GM18873 (cell line): Measurements from ENCODE around the gene RTN4RL1.
"Not testable (repeated sequence)": the region's sequence is repeated elsewhere in the genome, so short reads cannot be mapped to it uniquely, and the experiment has no call there.

Experiments used
- ATAC-seq: cut with Tn5 transposase; IDR thresholded peaks from one replicate; pipeline ENCODE4 v1.9.1; 2021; ENCODE audit warnings: mild to moderate bottlenecking, moderate library complexity, moderate number of reproducible peaks; ENCODE audit not compliant: unreplicated experiment, low FRiP score

RTN4RL1 gene

DNA sequence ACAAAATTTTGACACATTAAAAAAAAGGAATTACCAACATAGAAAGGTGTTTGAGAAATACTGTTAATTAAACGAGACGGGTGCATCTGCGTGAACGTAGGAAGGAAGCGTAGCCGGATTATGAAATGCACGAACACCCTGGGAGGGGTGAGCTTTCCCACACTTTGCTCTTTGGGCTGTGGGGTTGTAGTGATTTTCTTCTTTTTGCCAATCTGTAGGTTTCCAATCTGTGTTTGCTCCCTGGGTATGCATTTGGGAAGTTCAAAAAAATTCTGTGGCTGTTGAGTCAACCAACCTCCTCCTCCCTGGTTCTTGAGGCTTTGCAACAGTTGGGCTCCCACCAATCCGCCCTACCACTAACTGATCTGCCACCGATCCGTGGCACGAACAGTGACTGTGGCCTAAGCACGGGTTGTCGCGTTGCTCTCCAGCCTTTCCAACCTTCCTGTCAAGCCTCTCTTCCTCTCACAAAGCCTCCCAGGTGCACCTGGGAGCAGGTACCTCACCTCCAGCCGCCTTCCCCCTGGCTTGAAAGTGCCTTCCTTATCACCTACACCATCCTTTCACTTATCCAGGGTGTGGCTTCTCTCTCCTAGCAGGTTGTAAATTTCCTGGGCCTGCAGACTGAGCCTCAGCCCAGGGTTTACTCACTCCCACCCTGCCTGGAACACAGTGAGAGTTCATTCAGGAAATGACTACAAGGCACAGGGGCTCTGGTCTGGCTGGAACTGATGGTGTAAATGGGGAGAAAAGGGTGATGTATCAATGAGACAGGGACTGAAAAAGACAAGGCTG, 16.6 kb downstream of the RTN4RL1 start:
- ATAC-seq, result no peak

DNA sequence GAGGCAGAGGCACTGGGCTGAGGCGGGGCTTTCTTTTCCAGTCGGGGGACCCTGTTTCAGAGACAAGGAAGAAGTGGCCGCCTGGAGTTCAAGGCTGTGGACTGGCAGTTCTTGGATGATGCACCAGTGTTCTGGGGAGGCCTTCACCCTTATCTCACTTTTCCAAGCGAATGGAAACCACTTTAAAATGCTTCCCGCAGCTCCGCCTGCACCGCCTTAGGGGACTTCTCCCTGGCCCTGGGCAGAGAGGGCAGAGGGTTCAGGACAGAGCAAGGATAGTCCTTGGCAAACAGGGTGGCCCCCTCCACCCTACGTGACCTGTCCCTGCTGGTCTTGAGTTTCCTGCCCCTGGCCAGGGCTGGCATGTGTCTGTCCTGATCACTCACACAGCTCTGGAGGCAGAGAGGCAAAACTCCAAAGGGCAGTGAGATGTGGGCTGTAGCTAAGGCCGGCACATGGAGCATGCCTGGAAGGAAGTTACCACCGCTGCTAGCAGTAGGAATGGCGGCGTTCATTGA, 20.6 kb downstream of the RTN4RL1 start:
- no peak for ATAC-seq

DNA sequence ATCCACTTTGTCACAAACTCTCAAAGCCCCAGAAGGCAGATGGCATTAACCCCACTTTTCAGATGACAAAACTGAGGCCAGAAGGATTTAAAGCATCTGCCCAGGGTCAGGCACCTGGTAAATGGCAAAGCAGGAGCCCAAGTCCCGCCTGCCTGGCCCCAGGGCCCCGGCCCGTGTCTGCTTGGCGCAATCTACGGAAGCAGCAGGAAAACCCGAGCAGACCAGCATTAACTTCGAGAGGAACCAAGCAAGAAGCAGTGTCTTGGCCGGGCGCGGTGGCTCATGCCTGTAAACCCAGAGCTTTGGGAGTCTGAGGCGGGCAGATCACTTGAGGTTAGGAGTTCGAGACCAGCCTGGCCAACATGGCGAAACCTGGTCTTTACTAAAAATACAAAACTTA, 21.6 kb downstream of the RTN4RL1 start:
- ATAC-seq, result no peak

DNA sequence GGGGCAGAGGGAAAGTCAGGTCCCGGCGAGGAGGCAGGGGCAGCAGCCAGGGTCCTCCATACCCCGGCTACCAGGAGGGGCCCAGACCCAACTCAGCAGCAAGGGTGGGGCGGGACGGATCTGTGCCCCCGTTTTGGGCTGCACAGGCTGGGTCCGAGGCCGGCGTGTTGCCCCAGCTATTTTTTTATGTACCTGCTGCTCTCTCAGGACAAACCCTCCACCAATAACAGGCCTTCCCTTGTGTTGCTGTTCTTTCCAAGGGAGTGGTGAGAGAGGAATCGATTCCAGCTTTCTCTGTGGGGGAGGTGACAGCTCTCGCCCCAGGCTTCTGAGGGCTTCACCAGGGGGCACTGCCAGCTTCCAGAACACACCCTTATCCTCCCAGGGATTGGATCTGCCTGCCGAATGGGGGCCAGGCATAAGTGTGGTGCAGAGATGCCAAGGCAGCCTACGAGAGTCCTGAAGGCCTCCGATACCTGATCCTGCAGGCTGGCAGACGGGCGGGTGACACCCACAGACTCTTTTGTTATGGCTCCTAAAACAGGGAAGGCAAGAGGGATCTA, 22.3 kb downstream of the RTN4RL1 start:
- ATAC-seq, result no peak

DNA sequence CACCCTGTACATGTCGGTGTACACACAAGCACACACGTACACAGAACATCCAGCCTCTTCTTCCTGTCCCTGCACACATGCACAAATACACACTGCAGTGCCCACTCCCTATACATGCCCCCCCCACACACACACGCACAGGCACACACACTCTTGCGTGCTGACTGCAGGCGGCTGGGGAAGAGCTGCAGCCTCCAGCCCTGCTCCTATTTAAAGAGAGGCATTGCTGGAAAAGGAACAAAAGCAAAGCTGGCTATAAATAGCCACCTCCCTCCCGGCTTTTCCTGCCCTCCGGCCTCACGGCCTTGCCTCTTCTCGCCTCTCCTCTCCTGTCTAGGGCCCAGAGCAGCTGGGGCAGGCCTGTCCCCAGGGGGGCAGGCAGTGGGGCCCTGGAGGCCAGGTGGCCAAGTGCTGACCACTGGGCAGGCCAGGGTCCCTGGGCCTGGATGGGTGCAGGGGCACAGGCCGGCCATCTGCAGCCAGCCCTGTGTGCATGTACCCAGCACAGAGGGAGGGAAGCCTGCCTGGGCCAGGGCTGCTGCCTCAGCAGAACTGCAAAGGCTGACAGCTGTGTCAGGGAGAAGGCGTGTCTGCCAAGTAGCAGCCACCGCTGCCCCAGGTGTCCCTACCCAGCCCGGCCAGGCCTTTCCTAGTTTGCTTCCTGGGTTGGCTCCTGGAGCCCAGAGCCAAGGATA, 25.4 kb downstream of the RTN4RL1 start:
- no peak for ATAC-seq

DNA sequence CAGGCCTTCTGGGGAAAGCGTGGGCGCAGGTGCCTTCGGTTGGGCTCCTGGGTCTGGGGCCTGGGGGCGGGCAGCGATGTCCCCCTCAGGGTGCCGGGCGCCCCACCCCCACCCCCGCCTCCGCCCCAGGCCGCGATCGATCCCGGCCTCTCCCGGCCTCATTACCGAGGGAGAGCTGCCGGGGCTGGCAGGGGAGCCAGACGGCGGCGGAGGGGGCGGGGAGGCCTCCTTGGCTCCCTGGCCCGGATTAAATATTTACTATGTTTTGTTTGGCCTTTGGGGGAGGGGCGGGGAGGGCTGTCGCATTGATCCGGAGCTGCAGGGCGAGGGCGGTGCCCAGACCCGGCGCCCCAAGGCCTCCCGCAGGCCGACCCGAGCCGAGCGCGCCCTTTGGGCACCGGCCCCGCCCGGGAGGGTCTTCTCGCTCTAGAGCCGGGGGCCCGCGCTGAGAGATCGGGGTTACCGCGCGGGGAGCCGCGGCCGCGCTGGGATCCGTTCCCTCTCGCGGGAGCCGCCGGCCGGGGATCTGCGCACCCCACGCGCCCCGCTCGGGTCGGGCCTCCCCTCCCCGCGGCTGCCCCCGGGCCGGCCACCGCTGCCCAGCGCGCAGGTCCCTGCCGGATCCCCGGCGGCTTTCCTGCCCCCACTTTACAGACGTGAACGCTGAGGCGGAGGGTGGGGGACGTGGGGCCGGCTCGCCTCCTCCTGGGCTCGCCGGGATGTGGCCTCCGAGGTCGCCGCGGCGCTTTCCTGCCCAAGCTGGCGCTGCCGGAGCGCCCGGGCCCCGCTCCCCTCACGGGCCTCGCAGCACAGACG, 27.0 kb downstream of the RTN4RL1 start:
- no peak for ATAC-seq

DNA sequence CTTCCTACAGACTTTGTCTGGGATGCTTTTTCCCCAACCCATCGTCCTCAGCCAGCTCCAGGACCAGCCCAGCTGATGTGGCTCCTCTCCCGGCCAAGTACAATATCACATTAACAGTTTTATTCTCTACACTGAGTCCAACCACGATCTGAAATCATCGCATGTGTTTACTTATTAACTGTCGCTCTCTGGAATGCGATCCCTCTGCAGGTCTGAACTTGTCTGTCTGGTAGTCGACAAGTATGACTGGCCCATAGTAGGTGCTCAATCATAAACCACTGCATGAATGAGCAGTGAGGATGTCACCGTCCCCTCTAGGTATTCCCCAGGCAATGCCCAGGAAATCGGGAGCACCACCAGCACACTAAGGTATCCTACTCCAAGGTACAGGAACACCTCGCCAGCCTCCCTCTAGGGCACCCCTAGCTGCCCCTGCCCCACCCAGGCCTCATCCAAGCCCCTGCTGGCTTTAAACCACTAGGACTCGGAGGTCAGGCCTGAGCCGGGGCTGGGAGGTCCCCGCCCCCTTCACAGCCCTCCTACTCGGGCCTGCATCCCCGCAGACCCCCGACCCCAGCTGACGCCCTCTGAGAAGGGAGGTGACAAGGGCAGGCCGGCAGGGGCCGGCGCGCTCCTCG, 27.7 kb downstream of the RTN4RL1 start:
- no peak for ATAC-seq

DNA sequence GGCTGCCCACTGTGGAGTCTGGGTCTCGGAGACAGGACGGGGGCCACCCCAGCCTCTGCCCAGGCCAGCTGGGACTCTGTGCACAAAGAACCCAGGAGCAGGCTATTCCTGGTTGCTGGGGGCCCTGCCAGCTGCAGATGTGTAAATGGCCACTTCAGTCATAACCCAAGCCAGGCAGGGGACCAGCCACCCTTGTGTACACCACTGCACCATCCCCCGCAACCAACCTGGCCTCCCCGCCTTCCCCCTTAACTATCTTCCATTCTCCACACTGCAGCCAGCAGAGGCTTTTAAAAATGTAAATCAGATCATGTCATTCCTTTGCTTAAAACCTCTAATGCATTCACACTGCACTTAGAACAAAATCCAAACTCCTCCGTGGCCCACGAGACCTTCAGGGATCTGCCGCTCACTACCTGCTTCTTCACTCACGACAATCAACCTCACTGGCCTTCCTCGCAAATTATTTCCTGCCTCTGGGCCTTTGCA, 28.3 kb downstream of the RTN4RL1 start:
- no peak for ATAC-seq

DNA sequence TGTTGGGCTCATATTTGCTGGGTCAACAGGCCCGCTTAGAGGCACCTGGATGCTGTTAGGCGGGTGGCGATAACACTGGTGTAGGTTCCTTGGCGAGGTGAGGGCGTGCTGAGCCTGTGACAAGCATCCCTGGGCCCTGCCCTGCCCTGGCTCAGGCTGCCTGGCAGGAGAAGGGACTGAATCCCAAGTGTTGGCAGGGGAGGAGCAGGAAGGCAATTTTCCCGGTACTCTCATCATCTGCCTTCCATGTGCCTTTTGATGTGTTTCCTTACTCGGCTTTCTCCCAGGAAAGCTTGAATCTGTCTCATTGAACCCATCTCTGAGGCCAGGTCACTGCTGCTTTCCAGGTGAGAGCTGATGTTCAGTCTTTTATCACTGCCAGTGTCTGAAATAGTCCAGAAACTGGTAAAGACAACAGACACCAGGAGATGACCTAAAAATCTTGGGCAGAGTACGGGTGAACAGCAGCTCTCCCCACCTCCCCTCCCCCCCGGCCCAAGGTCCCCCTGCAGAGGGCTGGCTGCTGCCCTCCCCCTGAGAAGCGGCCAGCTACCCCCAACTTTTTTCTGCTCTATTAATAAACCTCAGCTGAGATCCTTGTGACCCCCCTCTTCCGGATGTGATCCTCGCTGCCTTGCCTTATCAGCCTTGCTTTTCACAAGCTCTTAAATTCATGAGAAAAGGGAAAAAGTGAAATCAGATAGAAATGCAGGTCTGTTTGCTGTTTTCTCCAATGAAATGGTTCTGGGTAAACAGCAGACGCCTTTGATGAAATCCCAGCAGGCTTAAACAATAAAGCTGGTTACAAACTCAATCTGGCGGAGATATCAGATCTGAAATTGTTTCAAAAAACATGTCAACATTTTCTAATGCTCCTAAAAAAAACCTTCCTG, 29.0 kb downstream of the RTN4RL1 start:
- no peak for ATAC-seq

DNA sequence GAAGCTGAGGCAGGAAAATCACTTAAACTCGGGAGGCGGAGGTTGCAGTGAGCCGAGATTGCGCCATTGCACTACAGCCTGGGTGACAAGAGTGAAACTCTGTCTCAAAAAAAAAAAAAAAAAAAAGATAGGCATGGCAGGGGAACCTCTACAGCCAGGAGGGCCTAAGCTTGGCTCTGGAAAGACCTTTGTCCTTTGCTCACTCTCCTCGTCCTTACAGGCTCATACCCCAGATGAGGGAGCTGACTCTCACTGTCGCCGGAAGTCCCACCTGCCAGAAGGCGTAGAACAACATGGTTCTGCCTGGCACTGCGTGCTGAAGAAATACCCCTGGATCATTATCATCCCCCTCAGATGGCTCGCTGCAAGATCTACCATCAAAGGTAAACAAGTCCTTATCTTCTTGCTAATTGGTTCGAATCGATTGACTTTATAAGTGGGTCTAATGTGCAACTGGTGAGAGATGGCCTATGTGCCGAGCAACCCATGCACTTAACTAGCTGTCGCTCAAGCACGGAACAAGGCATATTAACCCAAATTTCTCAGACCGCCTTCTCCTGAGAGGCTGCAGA, 29.7 kb downstream of the RTN4RL1 start:
- ATAC-seq, result no peak

DNA sequence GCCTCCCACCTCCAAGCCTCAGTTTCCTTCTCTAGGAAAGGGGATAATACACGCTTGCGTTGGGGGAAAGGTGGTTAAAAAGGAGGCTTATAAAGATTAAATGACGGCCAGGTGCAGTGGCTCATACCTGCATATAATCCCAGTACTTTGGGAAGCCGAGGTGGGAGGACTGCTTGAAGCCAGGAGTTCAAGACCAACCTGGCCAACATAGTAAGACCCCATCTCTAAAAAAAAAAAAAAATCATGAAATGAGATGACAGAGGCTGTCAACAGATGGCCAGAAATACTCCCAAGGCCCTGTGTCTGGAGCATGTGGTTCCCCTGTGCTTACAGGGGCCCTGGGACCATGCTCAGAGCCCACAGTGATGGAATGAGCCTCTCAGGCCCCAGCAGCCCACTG, 30.4 kb downstream of the RTN4RL1 start:
- no peak for ATAC-seq

DNA sequence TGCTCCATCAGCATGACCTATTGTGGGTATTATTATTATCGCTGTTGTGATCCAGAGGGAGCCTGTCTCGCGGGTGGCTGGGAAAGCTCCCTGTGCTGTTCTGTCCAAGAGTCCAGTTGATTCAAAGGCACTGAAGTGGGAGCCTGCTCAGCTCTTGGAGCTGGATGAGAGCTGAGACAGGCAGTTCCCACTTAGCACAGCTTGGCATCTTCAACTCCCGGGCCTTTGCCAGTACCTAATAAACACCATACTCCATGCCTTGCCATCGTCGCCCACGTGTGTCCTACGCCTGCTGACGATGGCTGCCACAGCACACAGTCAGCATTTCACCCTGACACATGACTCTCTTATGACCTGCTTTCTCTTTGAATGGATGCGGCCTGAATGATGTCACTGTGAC, 32.6 kb downstream of the RTN4RL1 start:
- ATAC-seq, result no peak

DNA sequence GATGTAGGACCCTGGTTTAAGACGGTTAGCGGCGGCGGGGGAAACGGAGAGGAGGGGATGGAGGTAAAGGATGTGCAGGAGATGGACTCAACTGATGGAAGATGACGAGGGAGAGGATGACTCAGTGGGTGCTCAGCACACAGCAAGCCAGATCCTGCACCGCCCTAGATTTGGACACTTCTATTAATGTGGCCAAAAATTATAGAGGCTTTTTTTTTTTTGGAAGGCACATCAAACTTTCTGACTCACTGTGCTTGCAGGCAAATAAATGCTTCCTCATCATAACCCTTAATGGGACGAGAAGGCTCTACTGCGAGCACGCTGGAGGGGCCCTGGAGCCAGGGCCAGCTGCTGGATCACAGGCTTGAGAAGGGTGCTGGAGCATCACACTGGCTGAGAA, 36.0 kb downstream of the RTN4RL1 start:
- no peak for ATAC-seq

DNA sequence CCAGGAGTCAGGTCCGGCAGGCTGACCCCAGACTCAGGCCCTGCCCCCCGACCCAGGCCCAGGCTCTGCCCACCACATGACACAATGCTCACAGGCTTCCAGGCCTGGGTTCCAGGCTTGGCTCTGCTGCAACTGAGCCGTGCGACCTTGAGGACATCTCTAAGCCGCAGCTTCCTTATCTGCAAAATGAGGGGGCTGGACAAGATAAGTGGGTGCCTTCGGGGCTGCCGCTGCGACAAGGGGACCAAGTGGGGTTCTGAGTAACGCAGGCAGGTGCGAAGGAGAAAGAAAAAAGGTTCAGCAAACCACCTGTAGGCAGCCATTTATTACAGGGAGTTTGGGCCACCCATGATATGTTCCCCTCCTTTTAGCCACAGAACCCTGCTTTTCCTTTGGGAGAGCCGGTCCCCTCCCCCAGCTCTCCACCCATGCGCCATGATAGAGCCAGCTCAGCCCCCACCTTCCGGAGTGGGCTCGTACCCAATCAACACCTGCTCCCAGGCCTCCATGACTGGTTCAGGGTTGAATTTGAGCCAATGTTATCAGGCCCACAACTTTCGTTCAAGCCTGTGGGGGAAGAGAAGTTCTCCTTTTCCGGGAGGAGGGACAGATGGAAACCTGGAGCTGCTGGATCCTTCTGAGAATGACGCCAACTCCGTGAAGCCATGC, 38.2 kb downstream of the RTN4RL1 start:
- no peak for ATAC-seq

DNA sequence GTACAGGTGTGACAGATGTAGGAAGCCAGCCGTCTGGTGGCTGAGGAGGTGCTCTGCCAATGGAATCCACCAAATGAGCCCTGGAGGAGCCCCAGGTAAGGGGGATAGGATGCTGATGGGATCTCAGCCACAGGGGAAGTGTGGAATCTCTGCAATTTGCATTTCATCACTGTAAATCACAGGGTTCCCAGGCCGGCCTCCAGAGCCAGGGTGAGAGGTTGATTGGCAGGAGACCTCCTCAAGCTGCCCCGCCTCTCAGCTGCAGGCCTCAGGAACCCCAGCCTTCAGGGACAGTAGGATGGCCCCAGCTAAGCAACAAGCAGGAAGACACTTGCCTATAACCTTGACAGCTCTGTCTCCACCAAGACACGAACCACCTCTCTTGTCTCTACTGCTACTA, 39.4 kb downstream of the RTN4RL1 start:
- ATAC-seq, result no peak

DNA sequence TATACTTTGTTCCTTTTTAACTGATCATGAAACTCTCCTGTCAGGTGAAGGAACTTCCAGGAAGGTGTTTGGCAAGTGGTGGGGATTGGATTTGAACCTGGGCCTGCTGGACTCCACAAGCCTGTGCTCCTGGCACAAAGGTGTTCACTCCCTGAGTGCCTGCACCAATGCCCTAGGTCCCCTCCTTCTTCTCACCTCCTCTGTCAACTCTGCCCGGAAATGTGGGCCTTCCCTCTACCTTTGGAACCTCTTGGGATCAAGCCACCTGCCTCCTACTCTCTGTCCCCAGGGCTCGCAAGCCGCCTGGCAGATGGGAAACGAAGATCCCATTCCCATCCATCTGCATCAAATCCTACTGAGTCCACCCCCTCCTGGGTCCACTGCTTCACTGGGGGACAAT, 40.0 kb downstream of the RTN4RL1 start:
- no peak for ATAC-seq

DNA sequence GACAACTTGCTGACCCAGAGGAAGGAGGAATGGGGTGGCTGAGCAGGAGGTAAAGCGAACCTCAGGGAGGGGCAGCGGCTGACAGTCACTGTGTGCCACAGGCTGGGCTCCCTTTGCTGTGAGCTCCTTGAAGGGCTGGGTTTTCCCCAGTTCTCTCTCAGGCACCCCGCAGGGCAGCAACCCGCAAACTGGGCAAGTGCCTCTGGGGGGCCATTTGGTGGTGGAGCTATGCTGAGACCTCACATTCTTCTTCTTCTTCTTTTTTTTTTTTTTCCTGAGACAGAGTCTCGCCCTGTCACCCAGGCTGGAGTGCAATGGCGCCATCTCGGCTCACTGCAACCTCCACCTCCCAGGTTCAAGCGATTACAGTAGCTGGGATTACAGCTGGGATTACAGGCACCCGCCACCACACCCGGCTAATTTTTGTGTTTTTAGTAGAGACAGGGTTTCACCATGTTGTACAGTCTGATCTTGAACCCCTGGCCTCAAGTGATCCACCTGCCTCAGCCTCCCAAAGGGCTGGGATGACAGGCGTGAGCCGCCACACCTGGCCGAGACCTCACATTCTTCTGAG, 42.3 kb downstream of the RTN4RL1 start:
- ATAC-seq, result not testable (repeated sequence)
